DND-41 (cell line): ENCODE results near the gene CCDC120.

ENCODE experiments used
- ATAC-seq: fragments of 200-7000 bp; cut with Tn5 transposase; 3 replicates; pipeline ENCODE4 v1.9.1; 2021; ENCODE audit warnings: low read depth; ENCODE audit not compliant: insufficient read depth
- DNase-seq: peaks from one replicate; pipeline ENCODE4 v3.0.0-alpha.2; 2020
- H2AFZ ChIP-seq: 2 replicates; pipeline ENCODE4 v1.6.0; 2012; ENCODE audit warnings: low read depth, low read length
- H3K27ac ChIP-seq: 2 replicates; pipeline ENCODE4 v1.5.1; 2012; ENCODE audit warnings: low read length, inconsistent platforms
- H3K27me3 ChIP-seq: fragments of 200-600 bp; sonication (generic); 2 replicates; pipeline ENCODE4 v1.6.0; 2012; ENCODE audit warnings: low read length, mild to moderate bottlenecking, inconsistent platforms; ENCODE audit not compliant: insufficient read depth, poor library complexity
- H3K36me3 ChIP-seq: 2 replicates; pipeline ENCODE4 v1.5.1; 2012; ENCODE audit warnings: low read length, inconsistent platforms; ENCODE audit not compliant: insufficient read depth
- H3K4me1 ChIP-seq: 2 replicates; pipeline ENCODE4 v1.5.1; 2012; ENCODE audit warnings: mild to moderate bottlenecking, low read length; ENCODE audit not compliant: insufficient read depth
- H3K4me2 ChIP-seq: 2 replicates; pipeline ENCODE4 v1.6.0; 2012; ENCODE audit warnings: mild to moderate bottlenecking, moderate library complexity, low read length, inconsistent platforms; ENCODE audit not compliant: insufficient read depth
- H3K4me3 ChIP-seq, 2 experiments: fragments of 200-600 bp in 1 of 2; shearing (Covaris generic) in 1 of 2; 2 replicates each; pipeline ENCODE4 v1.5.1; 2012 to 2016; ENCODE audit warnings: inconsistent platforms in 2 of 2, low read length in 2 of 2, mild to moderate bottlenecking in 2 of 2, low read depth in 1 of 2, moderate library complexity in 1 of 2
- H3K79me2 ChIP-seq: 2 replicates; pipeline ENCODE4 v1.6.0; 2012; ENCODE audit warnings: low read length, inconsistent platforms; ENCODE audit not compliant: insufficient read depth
- H3K9ac ChIP-seq: 2 replicates; pipeline ENCODE4 v1.6.0; 2012; ENCODE audit warnings: low read depth, mild to moderate bottlenecking, inconsistent platforms, low read length, moderate library complexity
- H3K9me3 ChIP-seq: 2 replicates; pipeline ENCODE4 v1.5.1; 2012; ENCODE audit warnings: low read length, moderate library complexity, mild to moderate bottlenecking, inconsistent platforms; ENCODE audit not compliant: insufficient read depth, severe bottlenecking
- H4K20me1 ChIP-seq: 2 replicates; pipeline ENCODE4 v1.6.0; 2012; ENCODE audit warnings: low read length; ENCODE audit not compliant: insufficient read depth
- CTCF ChIP-seq: IDR thresholded peaks from 2 replicates; pipeline ENCODE4 v1.5.1; 2012; ENCODE audit warnings: borderline replicate concordance, low read length, moderate library complexity, mild to moderate bottlenecking; ENCODE audit not compliant: poor library complexity, severe bottlenecking; ENCODE audit errors: extremely low read depth
- EZH2 ChIP-seq: IDR thresholded peaks from 3 replicates; pipeline ENCODE4 v1.6.1; 2012; ENCODE audit warnings: borderline replicate concordance, low read depth, mild to moderate bottlenecking, moderate library complexity, low read length, inconsistent platforms; ENCODE audit not compliant: severe bottlenecking

The CCDC120 gene

GRCh38 chrX:49039598-49040375, 19.0 kb upstream of the CCDC120 start:
- no peaks in the 10 kb centered on the region for H3K9me3 ChIP-seq
- ATAC-seq (peak; percentile 41), DNase-seq (peak; percentile 81)
- H3K79me2 ChIP-seq: peaks cover 19% of the 10 kb centered on the region
- peak overlapping the region; percentile 65 for H3K27ac ChIP-seq
- peak overlapping the region; percentile 33; the same call in 1 of the 2 replicates for H3K9ac ChIP-seq
- peaks cover 19% of the 10 kb centered on the region for H3K36me3 ChIP-seq
- peak overlapping the region in 1 of 2 experiments; percentile 33; a peak in 2 of 4 replicates for H3K4me3 ChIP-seq
- TF ChIP-seq CTCF (peak; percentile 26), EZH2 (no peak)
- H4K20me1 ChIP-seq: no peaks in the 10 kb centered on the region
- H3K4me1 ChIP-seq: peaks cover 48% of the 10 kb centered on the region
- H2AFZ ChIP-seq: no peak overlapping the region
- H3K27me3 ChIP-seq: no peaks in the 10 kb centered on the region
- peak overlapping the region; percentile 51 for H3K4me2 ChIP-seq

- ATAC-seq (no peak), DNase-seq (no peak)
- H4K20me1 ChIP-seq: no peaks in the 10 kb centered on the region
- peaks cover 19% of the 10 kb centered on the region for H3K36me3 ChIP-seq
- peak overlapping the region; percentile 60; the same call in 1 of the 2 replicates for H3K27ac ChIP-seq
- H2AFZ ChIP-seq: no peak overlapping the region
- peaks cover 48% of the 10 kb centered on the region for H3K4me1 ChIP-seq
- 0 out of 2 replicates have a peak overlapping the region, but pooled peaks have one; percentile 33 for H3K9ac ChIP-seq
- no peak overlapping the region for H3K4me3 ChIP-seq
- no peaks in the 10 kb centered on the region for H3K27me3 ChIP-seq
- H3K79me2 ChIP-seq: peaks cover 19% of the 10 kb centered on the region
- peak overlapping the region; percentile 51; the same call in 1 of the 2 replicates for H3K4me2 ChIP-seq
- no peak for TF ChIP-seq CTCF
- H3K9me3 ChIP-seq: no peaks in the 10 kb centered on the region
These were observed 18.3 kb upstream of the CCDC120 start for GRCh38 chrX:49040376-49040955.

GRCh38 chrX:49041744-49042580, 16.8 kb upstream of the CCDC120 start:
- Histone ChIP-seq H3K4me1 (peaks cover 48% of the 10 kb centered on the region), H3K36me3 (peaks cover 19% of the 10 kb centered on the region), H3K9ac (peak overlapping the region; percentile 83), H4K20me1 (no peaks in the 10 kb centered on the region), H3K4me3 (peak overlapping the region; percentile 56 to 78), H3K27me3 (no peaks in the 10 kb centered on the region), H3K27ac (peak overlapping the region; percentile 77), H2AFZ (no peak overlapping the region), H3K9me3 (no peaks in the 10 kb centered on the region), H3K4me2 (peak overlapping the region; percentile 88), H3K79me2 (peaks cover 19% of the 10 kb centered on the region)
- no peak for ATAC-seq
- no peak for TF ChIP-seq EZH2
- no peak for TF ChIP-seq CTCF
- no peak for DNase-seq
